Panc1 (cell line): ENCODE data around the gene TSPAN5. TPM values are rescaled to one million over a fixed set of nuclear protein-coding genes. Genes with fewer than 3 reads are reported as not detected.

Experiments
- ATAC-seq: fragments of 200-7000 bp; cut with Tn5 transposase; 2 replicates; pipeline ENCODE4 v1.9.1; 2020; ENCODE audit warnings: mild to moderate bottlenecking, moderate library complexity
- BruUV-seq: library from RNA; stranded (reverse); fragments of 400-500 nt; replicated peaks from 2 replicates; lab custom pipeline; 2021; lab: Mats Ljungman, UMichigan
- CTCF ChIA-PET: fragments of 300-600 bp; sonication (Branson Sonifier 250); formaldehyde crosslinking; loops from one replicate; lab custom pipeline; 2022; ENCODE audit warnings: antibody characterized with exemption; lab: Charles Lee
- POLR2A ChIA-PET: fragments of 300-600 bp; sonication (Branson Sonifier 250); formaldehyde crosslinking; loops from one replicate; lab custom pipeline; 2022; ENCODE audit warnings: antibody characterized with exemption; lab: Charles Lee
- DNase-seq: peaks from one replicate; pipeline ENCODE4 v3.0.0-alpha.2; 2010; ENCODE audit warnings: low read depth, low spot score
- H3K27ac ChIP-seq: 2 replicates; pipeline ENCODE4 v1.5.1; 2011; ENCODE audit warnings: mild to moderate bottlenecking, low read length, inconsistent platforms
- H3K27me3 ChIP-seq: fragments of 200-500 bp; sonication (Bioruptor generic); 2 replicates; pipeline ENCODE4 v1.6.0; 2014; ENCODE audit warnings: low read length, inconsistent platforms; ENCODE audit not compliant: control insufficient read depth, insufficient read depth
- H3K36me3 ChIP-seq: fragments of 200-500 bp; sonication (Bioruptor generic); 2 replicates; pipeline ENCODE4 v1.5.1; 2014; ENCODE audit warnings: inconsistent platforms, mild to moderate bottlenecking, low read length, moderate library complexity; ENCODE audit not compliant: control insufficient read depth, insufficient read depth
- H3K4me1 ChIP-seq: 2 replicates; pipeline ENCODE4 v1.5.1; 2011; ENCODE audit warnings: inconsistent platforms, mild to moderate bottlenecking, low read length, moderate library complexity; ENCODE audit not compliant: control insufficient read depth, insufficient read depth
- H3K4me3 ChIP-seq, 2 experiments: 2 replicates each; pipeline ENCODE4 v1.5.1; 2011 to 2012; ENCODE audit warnings: low read depth in 2 of 2, low read length in 2 of 2, mild to moderate bottlenecking in 2 of 2, inconsistent platforms in 1 of 2, moderate library complexity in 1 of 2
- H3K9me3 ChIP-seq: fragments of 200-500 bp; sonication (Bioruptor generic); 2 replicates; pipeline ENCODE4 v1.5.1; 2014; ENCODE audit warnings: low read depth, mild to moderate bottlenecking, inconsistent platforms, low read length, moderate library complexity; ENCODE audit not compliant: control insufficient read depth, insufficient read depth
- POLR2AphosphoS5 ChIP-seq: IDR thresholded peaks from 2 replicates; pipeline ENCODE4 v1.6.1; 2012; ENCODE audit warnings: mild to moderate bottlenecking, low read depth, low read length, moderate library complexity
- SIN3A ChIP-seq: IDR thresholded peaks from 2 replicates; pipeline ENCODE4 v1.6.1; 2012; ENCODE audit warnings: low read depth, mild to moderate bottlenecking, low read length, moderate library complexity, borderline replicate concordance; ENCODE audit not compliant: insufficient read depth
- TCF7L2 ChIP-seq: IDR thresholded peaks from 2 replicates; pipeline ENCODE4 v1.6.1; 2011; ENCODE audit warnings: mild to moderate bottlenecking, low read depth, low read length, inconsistent platforms
- in situ Hi-C: cut with HindIII; loops from 2 replicates; pipeline ENCODE4 v1.10.0; 2016; ENCODE audit warnings: low sequenced_read_pairs, low pct_unique_long_range_greater_than_20kb
- intact Hi-C: fragments of 100-400 bp; cut with micrococcal nuclease; formaldehyde crosslinking; loops from one replicate; pipeline ENCODE4 v1.10.0; 2022; ENCODE audit not compliant: unreplicated experiment
- total RNA-seq: library from RNA; stranded (reverse); gene quantifications from one replicate; pipeline ENCODE4 v1.2.1, GENCODE V29; 2021; ENCODE audit not compliant: unreplicated experiment
- TF ChIP-seq, protein P1 (sequence below): fragments of 450-650 bp; IDR thresholded peaks from 2 replicates; pipeline ENCODE4 v1.5.1; 2017; ENCODE audit warnings: mild to moderate bottlenecking
- TF ChIP-seq, protein P2 (sequence below), 2 experiments: IDR thresholded peaks; 2 replicates each; pipeline ENCODE4 v1.6.1; 2011 to 2012; ENCODE audit warnings: low read depth in 2 of 2, control low read depth in 1 of 2, low read length in 1 of 2, mild to moderate bottlenecking in 1 of 2, moderate library complexity in 1 of 2; ENCODE audit not compliant: insufficient read depth in 1 of 2

TSPAN5 gene
- total RNA-seq, 1 experiment from 2014 or later = 61.9 TPM

DNA sequence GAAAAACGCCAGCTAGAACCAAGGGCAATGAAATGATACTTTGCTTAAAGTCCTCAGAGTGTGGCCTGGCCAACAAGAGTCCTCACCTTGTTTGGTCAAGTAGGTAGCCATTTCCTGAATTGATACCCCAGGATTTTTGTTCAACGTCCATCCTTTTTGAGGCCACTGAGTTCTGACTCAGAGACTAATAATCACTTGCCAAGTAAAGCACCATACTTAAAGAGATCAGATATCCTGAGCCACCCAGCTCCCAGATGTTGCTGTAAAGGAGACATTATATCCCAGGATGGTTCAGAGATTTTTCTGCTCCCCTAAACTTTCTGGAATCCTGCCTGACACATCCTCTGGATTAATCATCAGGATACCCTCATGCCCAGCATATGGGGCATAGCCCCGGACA, 206.3 kb downstream of the TSPAN5 start:
- BruUV-seq = no TSS peak
- ATAC-seq (no peak), DNase-seq (no peak)
- Histone ChIP-seq H3K27ac (no peak overlapping the region), H3K36me3 (no peaks in the 10 kb centered on the region), H3K9me3 (no peaks in the 10 kb centered on the region), H3K4me3 (no peak overlapping the region), H3K27me3 (no peaks in the 10 kb centered on the region), H3K4me1 (no peaks in the 10 kb centered on the region)
- no peak for TF ChIP-seq SIN3A
- TF ChIP-seq, protein P1, sequence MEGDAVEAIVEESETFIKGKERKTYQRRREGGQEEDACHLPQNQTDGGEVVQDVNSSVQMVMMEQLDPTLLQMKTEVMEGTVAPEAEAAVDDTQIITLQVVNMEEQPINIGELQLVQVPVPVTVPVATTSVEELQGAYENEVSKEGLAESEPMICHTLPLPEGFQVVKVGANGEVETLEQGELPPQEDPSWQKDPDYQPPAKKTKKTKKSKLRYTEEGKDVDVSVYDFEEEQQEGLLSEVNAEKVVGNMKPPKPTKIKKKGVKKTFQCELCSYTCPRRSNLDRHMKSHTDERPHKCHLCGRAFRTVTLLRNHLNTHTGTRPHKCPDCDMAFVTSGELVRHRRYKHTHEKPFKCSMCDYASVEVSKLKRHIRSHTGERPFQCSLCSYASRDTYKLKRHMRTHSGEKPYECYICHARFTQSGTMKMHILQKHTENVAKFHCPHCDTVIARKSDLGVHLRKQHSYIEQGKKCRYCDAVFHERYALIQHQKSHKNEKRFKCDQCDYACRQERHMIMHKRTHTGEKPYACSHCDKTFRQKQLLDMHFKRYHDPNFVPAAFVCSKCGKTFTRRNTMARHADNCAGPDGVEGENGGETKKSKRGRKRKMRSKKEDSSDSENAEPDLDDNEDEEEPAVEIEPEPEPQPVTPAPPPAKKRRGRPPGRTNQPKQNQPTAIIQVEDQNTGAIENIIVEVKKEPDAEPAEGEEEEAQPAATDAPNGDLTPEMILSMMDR = no peak
- TF ChIP-seq TCF7L2 = no peak
- TF ChIP-seq, protein P2, sequence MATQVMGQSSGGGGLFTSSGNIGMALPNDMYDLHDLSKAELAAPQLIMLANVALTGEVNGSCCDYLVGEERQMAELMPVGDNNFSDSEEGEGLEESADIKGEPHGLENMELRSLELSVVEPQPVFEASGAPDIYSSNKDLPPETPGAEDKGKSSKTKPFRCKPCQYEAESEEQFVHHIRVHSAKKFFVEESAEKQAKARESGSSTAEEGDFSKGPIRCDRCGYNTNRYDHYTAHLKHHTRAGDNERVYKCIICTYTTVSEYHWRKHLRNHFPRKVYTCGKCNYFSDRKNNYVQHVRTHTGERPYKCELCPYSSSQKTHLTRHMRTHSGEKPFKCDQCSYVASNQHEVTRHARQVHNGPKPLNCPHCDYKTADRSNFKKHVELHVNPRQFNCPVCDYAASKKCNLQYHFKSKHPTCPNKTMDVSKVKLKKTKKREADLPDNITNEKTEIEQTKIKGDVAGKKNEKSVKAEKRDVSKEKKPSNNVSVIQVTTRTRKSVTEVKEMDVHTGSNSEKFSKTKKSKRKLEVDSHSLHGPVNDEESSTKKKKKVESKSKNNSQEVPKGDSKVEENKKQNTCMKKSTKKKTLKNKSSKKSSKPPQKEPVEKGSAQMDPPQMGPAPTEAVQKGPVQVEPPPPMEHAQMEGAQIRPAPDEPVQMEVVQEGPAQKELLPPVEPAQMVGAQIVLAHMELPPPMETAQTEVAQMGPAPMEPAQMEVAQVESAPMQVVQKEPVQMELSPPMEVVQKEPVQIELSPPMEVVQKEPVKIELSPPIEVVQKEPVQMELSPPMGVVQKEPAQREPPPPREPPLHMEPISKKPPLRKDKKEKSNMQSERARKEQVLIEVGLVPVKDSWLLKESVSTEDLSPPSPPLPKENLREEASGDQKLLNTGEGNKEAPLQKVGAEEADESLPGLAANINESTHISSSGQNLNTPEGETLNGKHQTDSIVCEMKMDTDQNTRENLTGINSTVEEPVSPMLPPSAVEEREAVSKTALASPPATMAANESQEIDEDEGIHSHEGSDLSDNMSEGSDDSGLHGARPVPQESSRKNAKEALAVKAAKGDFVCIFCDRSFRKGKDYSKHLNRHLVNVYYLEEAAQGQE (IDR thresholded peaks at IDR 0.05; ENCODE audit: insufficient read depth in 1 of 2, low read depth in 2 of 2, low read length in 1 of 2) = no peak
- TF ChIP-seq POLR2AphosphoS5 = no peak
- CTCF ChIA-PET = no interaction called here
- in situ Hi-C loops (no loop called here), intact Hi-C loops (no loop called here)
- POLR2A ChIA-PET = no interaction called here

DNA sequence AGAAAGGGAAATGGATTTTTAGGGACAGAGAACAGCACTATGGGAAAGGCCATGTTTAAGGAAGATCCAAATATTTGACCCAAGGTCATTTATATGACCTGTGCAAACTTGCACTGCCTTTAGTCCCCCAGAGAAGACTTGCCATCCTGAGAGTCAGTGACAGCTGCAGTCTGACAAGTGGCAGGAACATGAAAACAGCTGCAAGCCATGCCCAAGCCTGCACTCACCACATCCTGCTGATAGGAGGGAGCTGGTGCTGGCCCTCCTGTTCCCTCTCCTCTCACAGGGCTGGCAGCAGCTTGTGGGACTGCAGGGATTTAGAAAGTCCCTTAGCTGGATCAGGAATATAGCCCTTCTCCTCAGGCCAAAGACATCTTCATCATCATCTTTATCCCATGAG, 209.5 kb downstream of the TSPAN5 start:
- CTCF ChIA-PET = no interaction called here
- no TSS peak for BruUV-seq
- Histone ChIP-seq H3K27me3 (no peaks in the 10 kb centered on the region), H3K36me3 (no peaks in the 10 kb centered on the region), H3K4me1 (no peaks in the 10 kb centered on the region), H3K4me3 (no peak overlapping the region), H3K9me3 (no peaks in the 10 kb centered on the region), H3K27ac (no peak overlapping the region)
- no peak for TF ChIP-seq SIN3A
- TF ChIP-seq, protein P2 (IDR thresholded peaks at IDR 0.05; ENCODE audit: insufficient read depth in 1 of 2, low read depth in 2 of 2, low read length in 1 of 2) = no peak
- TF ChIP-seq, protein P1 = no peak
- no peak for TF ChIP-seq POLR2AphosphoS5
- TF ChIP-seq TCF7L2 = no peak
- in situ Hi-C loops = no loop called here
- intact Hi-C loops = no loop called here
- POLR2A ChIA-PET = no interaction called here
- ATAC-seq = no peak
- DNase-seq = no peak
